Heart right ventricle (tissue), 16 donors: ENCODE results near the gene EXOSC6. TPM values are rescaled to one million over a fixed set of nuclear protein-coding genes. Genes with fewer than 3 reads are reported as not detected.
"Not testable (repeated sequence)": the region's sequence is repeated elsewhere in the genome, so short reads cannot be mapped to it uniquely, and the experiment has no call there.

Experiments
- ATAC-seq, 8 donors: fragments of 200-7000 bp; cut with Tn5 transposase; one replicate each; pipeline ENCODE4 v1.9.1; 2020; ENCODE audit warnings: mild to moderate bottlenecking in 8 of 8, moderate library complexity in 8 of 8, moderate number of reproducible peaks in 1 of 8
- DNase-seq, 2 donors: peaks; one replicate each; pipeline ENCODE4 v3.0.0-alpha.2; 2020
- H3K27ac ChIP-seq, 10 donors: fragments of 200-600 bp; sonication (generic) in 2 of 10; one replicate each; pipeline versions ENCODE4 v1.5.0 to v1.8.0; 2020 to 2022; ENCODE audit warnings: mild to moderate bottlenecking in 3 of 10
- H3K27me3 ChIP-seq, 7 donors: fragments of 200-600 bp; one replicate each; pipeline ENCODE4 v1.8.0; 2021 to 2022; ENCODE audit warnings: mild to moderate bottlenecking in 2 of 7
- H3K36me3 ChIP-seq, 9 donors: fragments of 200-600 bp; sonication (generic) in 1 of 9; one replicate each; pipeline versions ENCODE4 v1.5.0 to v1.8.0; 2020 to 2022; ENCODE audit warnings: mild to moderate bottlenecking in 2 of 9
- H3K4me1 ChIP-seq, 9 donors: fragments of 200-600 bp; sonication (generic) in 1 of 9; one replicate each; pipeline versions ENCODE4 v1.5.0 to v1.8.0; 2020 to 2022; ENCODE audit warnings: mild to moderate bottlenecking in 4 of 9
- H3K4me3 ChIP-seq, 10 donors: fragments of 200-600 bp; sonication (generic) in 2 of 10; one replicate each; pipeline versions ENCODE4 v1.5.0 to v1.8.0; 2020 to 2022; ENCODE audit warnings: mild to moderate bottlenecking in 7 of 10, moderate library complexity in 2 of 10
- H3K9me3 ChIP-seq, 11 donors: fragments of 200-600 bp in 10 of 11; sonication (generic) in 2 of 11; one replicate each; pipeline versions ENCODE4 v1.5.0 to v1.8.0; 2013 to 2022; ENCODE audit warnings: mild to moderate bottlenecking in 2 of 11, control low read depth in 1 of 11, moderate library complexity in 1 of 11
- CTCF ChIP-seq, 9 donors: fragments of 200-600 bp; sonication (generic) in 2 of 9; IDR thresholded peaks; one replicate each; pipeline versions ENCODE4 v1.5.0 to v1.8.0; 2021 to 2022; ENCODE audit warnings: antibody characterized with exemption in 9 of 9, mild to moderate bottlenecking in 5 of 9, moderate library complexity in 1 of 9
- WGBS, 2 donors: extraction: QIAGEN DNeasy Blood & Tissue Kit; methylation state at CpG; one replicate each; pipeline ENCODE4 v1.1.7; 2013; ENCODE audit warnings: inconsistent platforms in 1 of 2; 5-methylcytosine and 5-hydroxymethylcytosine counted together
- intact Hi-C, 10 donors: fragments of 100-400 bp; cut with DNase I; formaldehyde crosslinking; loops; one replicate each; pipeline versions ENCODE4 v1.11.1 to v1.14.2; 2022
- polyA plus RNA-seq, 2 donors: library from polyadenylated mRNA; stranded (reverse); fragments of 200-250 nt; gene quantifications; one replicate each; pipeline ENCODE4 v1.2.3, GENCODE V29; 2013
- total RNA-seq, 10 donors: library from RNA; stranded (reverse); fragmentation: NEBNext Ultra II Directional in 3 of 10; extraction: Animal tissue kit (Norgen Biotek cat#: 25700) in 3 of 10; gene quantifications; one replicate each; pipeline versions ENCODE4 v1.2.1 to v1.2.4, GENCODE V29; 2021 to 2023
- donor health status: Arrhythmogenic right ventricular cardiomyopathy.
- donor health status: ischemic (EF 13 %, LVEDD 7.1; RV severe dilation, severe dysfunction).
- donor health status: healthy with polysubstance abuse.
- donor health status: DM: no; HTN: yes; CAD: no.
- donor health status: DM: no; HTN: no; CAD: no.
- donor health status: ischemic (EF 25% LVEDD 6.9; RV normal size, moderate dysfunction).
- donor health status: ischemic (EF 25% LVEDD 5.7; RV mildly dilated, moderate dysfunction).
- donor health status: healthy.
- donor health status: DM: yes; HTN: yes; CAD: no.
- donor health status: Ischemic cardiomyopathy.
- donor health status: ischemic (EF 35%, LVEDD 5.7; RV mildly dilated, moderate dysfunction).
- donor health status: nonischemic (EF 11% LVEDD 7.7; RV severe dilation, severe dysfunction).
- donor health status: DM: yes; HTN: yes; CAD: no.
- donor health status: PGD.
- donor health status: ischemic (EF 29% LVEDD 5.4; RV normal size, mild dysfunction).
- donor health status: nonischemic (EF 23%, LVEDD 6.1; RV moderate dilation, normal function).

Gene EXOSC6
- total and polyA plus RNA-seq, 12 donors, result 8.6 to 19.2 (median 16.3) TPM

GRCh38 chr16:70295634-70296033 is 43.9 kb upstream of the EXOSC6 start:
- TF ChIP-seq CTCF (IDR thresholded peaks at IDR 0.05), result no peak
- intact Hi-C loops, result loop anchor here in 2 of 10 donors (5.0 kb wide), 1 partner anchor 52 kb away; the partner anchor contains the start of gene DDX19A (in 2 of the 2)
- ATAC-seq, result no peak

DNA sequence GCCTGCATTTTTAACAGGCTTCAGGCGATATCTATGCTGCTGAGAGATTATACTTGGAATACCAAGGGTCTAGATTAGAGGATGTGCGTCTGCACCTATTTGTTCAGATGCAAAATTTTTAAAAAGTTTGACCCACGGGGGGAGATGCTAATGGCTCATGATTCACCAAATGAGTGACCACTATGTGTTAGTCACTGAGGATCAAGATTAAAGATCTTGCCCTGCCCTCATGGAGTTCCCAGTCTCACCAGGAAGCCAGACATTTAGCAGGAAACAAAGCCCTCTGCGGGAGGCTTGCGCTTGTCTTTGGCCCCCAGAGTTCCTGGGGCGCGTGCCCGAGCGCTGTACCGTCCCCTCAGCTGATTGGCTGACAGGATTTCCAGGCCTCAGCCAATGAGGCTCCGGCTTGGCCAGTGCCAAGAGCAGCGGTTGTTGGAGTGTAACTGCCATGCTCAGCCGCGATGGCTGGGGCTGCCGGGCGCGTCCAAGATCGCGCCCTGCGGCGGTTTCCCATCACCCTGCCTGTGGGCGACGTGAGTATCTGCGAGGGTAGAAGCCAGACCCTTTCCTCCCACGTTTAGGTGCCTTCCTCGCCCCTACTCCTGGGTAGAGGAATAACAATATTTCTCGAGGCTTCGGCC is 42.8 kb upstream of the EXOSC6 start:
- no peak overlapping the region for H3K27ac ChIP-seq
- no peak for ATAC-seq
- H3K4me3 ChIP-seq, result no peak overlapping the region
- H3K27me3 ChIP-seq, result no peaks in the 10 kb centered on the region
- no peak for DNase-seq
- H3K9me3 ChIP-seq, result no peaks in the 10 kb centered on the region
- H3K36me3 ChIP-seq, result no peaks in the 10 kb centered on the region
- 91% methylated on average over 28 of the region's 28 CpGs for WGBS, 2 donors
- H3K4me1 ChIP-seq, result peaks cover 0 to 14% (median 8%) of the 10 kb centered on the region in 9 donors
- intact Hi-C loops, result loop anchor here in 2 of 10 donors (5.0 kb wide), 1 partner anchor 53 kb away; the partner anchor contains the start of gene DDX19A (in 2 of the 2)
- TF ChIP-seq CTCF (IDR thresholded peaks at IDR 0.05), result no peak

More at GRCh38 chr16:70295634-70296033, 43.9 kb upstream of the EXOSC6 start:
- peaks cover 0 to 19% (median 14%) of the 10 kb centered on the region in 9 donors for H3K4me1 ChIP-seq
- no peak overlapping the region for H3K27ac ChIP-seq
- peaks cover 0 to 4% (median 0%) of the 10 kb centered on the region in 9 donors for H3K36me3 ChIP-seq
- H3K9me3 ChIP-seq, result peaks cover 0 to 5% (median 2%) of the 10 kb centered on the region in 11 donors
- H3K4me3 ChIP-seq, result no peak overlapping the region
- no peak for DNase-seq
- H3K27me3 ChIP-seq, result no peaks in the 10 kb centered on the region

- ATAC-seq, intact Hi-C loops: not testable (repeated sequence)
Measured at GRCh38 chr16:70292148-70292547, 40.4 kb upstream of the EXOSC6 start.

DNA sequence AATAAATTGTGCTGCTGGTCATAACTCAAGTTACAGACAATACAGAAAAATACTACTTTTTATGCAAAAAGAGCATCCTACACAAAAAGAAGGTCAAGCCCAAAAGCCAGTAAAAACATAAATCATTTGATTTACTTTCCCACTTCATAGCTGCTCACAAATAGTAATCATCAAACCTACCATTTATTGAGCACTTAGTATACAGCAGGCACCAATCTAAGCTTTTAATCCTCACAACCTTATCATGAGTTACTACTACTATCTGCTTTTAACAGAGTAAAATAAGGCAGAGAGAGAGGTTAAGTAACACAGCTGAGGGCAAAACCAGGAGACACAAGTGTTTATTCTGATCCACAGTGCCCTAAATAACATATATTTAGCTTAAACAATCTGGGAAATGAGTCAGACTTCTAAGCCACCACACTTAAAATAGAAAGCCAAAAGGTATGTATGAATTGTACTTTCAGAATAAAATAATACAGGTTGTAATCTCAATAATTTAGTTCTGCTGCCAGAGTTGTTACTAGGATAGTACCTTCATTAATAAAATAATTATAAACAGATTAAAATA is 39.3 kb upstream of the EXOSC6 start:
- no peak for TF ChIP-seq CTCF (IDR thresholded peaks at IDR 0.05)
- DNase-seq (no peak), ATAC-seq (no peak)
- H3K36me3 ChIP-seq, result peaks cover 0 to 3% (median 0%) of the 10 kb centered on the region in 9 donors
- H3K4me3 ChIP-seq, result no peak overlapping the region
- no peak overlapping the region for H3K27ac ChIP-seq
- no peaks in the 10 kb centered on the region for H3K27me3 ChIP-seq
- no peaks in the 10 kb centered on the region for H3K9me3 ChIP-seq
- H3K4me1 ChIP-seq, result peaks cover 0 to 19% (median 16%) of the 10 kb centered on the region in 9 donors
- intact Hi-C loops, result no loop called here

More at GRCh38 chr16:70292148-70292547, 40.4 kb upstream of the EXOSC6 start:
- peaks cover 0 to 19% (median 16%) of the 10 kb centered on the region in 9 donors for H3K4me1 ChIP-seq
- H3K36me3 ChIP-seq, H3K27me3 ChIP-seq, H3K9me3 ChIP-seq, H3K4me3 ChIP-seq, H3K27ac ChIP-seq, DNase-seq: not testable (repeated sequence)
- WGBS, 2 donors, result 91 to 96% methylated on average over 11 of the region's 11 CpGs
